ENCODE measurements around the gene TSGA10IP. TPM values are rescaled to one million over a fixed set of nuclear protein-coding genes. Genes with fewer than 3 reads are reported as not detected.
A peak's percentile ranks its signal among the peaks of the same experiment; 100 is the strongest.

TSGA10IP gene
- total RNA-seq = under 1 TPM in 1 of 5 experiments, not detected in 4; 0.64 TPM
- not detected for polyA plus RNA-seq
- not detected for total RNA-seq

DNA sequence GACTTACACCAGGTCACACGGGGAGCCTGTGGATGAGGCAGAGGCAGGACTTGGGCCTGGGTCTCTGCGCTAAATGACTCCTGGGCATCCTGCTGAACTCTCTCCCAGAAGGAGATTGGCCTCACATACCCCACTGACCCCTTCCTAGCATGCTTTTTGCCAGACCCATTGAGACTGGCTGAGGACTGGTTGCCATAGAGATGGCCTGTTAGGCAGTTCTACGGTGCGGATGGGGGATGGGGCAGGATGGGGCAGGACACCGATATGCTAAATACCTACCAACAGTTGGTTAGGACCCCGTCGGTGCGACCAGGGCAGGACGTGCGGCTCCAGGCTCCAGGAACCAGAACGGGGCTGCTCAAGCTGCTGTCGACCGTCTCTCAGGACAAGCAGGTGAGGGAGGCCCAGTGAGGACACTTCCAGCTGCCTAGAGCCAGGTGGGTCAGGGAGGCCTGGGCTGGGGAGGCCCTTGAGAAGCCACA lies at the start of gene TSGA10IP:
TSGA10IP (plus strand) TSS at position 51 of the 482 bp plus-strand sequence; CDS start at position 247, 196 bp downstream.
- CTCF ChIA-PET = interaction anchor here (0.5 kb wide), 1 partner anchor 36 kb away, joined by 4 read pairs; no protein-coding TSS in a partner anchor

DNA sequence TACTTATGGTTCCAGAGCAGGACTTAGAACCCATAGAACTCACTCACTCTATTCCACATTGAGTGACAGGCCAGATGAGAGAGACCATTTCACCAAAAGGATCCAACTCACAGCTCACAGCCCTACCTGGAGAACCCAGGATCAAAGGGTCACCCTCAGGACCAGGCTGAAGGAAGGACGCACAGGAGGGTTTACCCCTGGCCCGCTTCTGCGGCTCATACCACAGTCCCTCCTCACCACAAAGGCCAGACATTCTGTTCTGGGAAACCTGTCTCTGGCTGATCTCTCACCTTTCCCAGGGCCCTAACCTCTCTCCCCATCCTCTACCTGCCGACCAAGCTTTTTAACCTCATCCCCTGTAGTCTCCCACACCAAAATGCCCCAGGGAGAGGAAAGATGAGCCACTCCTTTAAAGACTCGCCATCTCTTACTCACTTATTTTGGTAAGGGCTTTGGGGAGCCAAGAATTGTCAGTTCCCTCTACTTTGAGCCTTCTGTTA lies 49.7 kb upstream of the TSGA10IP start:
- Histone ChIP-seq H3K27ac (ENCODE audit: low read depth, low read length) (no peak overlapping the region), H3K27me3 (ENCODE audit: control insufficient read depth in 2 of 2, insufficient read depth in 2 of 2, low read length in 2 of 2) (peaks cover 0 to 6% of the 10 kb centered on the region in 2 donors), H3K9me3 (ENCODE audit: control insufficient read depth in 2 of 3, low read length in 3 of 3) (no peaks in the 10 kb centered on the region), H3K36me3 (ENCODE audit: control insufficient read depth in 2 of 3, insufficient read depth in 3 of 3, low read length in 3 of 3) (no peaks in the 10 kb centered on the region), H3K4me1 (ENCODE audit: control insufficient read depth in 2 of 2, insufficient read depth in 2 of 2, low read length in 2 of 2) (peaks cover 39 to 43% of the 10 kb centered on the region in 2 donors), H3K4me3 (ENCODE audit: low read length) (no peak overlapping the region)
- no peak for DNase-seq
- ChIA-PET CTCF (interaction anchor here (0.6 to 5.0 kb wide), 2 partner anchors 10 to 376 kb away, joined by 4 to 36 read pairs; no protein-coding TSS in a partner anchor), POLR2A (interaction anchor here (0.7 to 5.0 kb wide), 5 partner anchors 12 to 66 kb away, joined by 3 to 21 read pairs (median 3); partner anchors contain the start of gene SART1)
- no peaks in the 10 kb centered on the region for H3K9me3 Mint-ChIP-seq
- H3K4me3 Mint-ChIP-seq = peak overlapping the region in 5 of 10 donors; percentile 3 to 39 (median 19)
- H3K27me3 Mint-ChIP-seq = peaks cover 0 to 3% (median 0%) of the 10 kb centered on the region in 5 donors
- intact Hi-C loops (cut with micrococcal nuclease) = no loop called here
- H3K27ac Mint-ChIP-seq = peak overlapping the region; percentile 6 to 77 (median 47)
- no peak for ATAC-seq
- no peaks in the 10 kb centered on the region for H3K36me3 Mint-ChIP-seq
- H3K4me1 Mint-ChIP-seq = peaks cover 17 to 58% (median 34%) of the 10 kb centered on the region in 7 donors

More for the DNA sequence above, at the start of gene TSGA10IP:
- Histone ChIP-seq H3K4me1 (ENCODE audit: control insufficient read depth in 2 of 2, insufficient read depth in 2 of 2, low read length in 2 of 2) (no peaks in the 10 kb centered on the region), H3K9me3 (ENCODE audit: control insufficient read depth in 2 of 3, low read length in 3 of 3) (no peaks in the 10 kb centered on the region), H3K4me3 (ENCODE audit: low read length) (no peak within 1 kb of the TSS), H3K36me3 (ENCODE audit: control insufficient read depth in 2 of 3, insufficient read depth in 3 of 3, low read length in 3 of 3) (no peaks in the 10 kb centered on the region), H3K27me3 (ENCODE audit: control insufficient read depth in 2 of 2, insufficient read depth in 2 of 2, low read length in 2 of 2) (no peaks in the 10 kb centered on the region), H3K27ac (ENCODE audit: low read depth, low read length) (no peak within 1 kb of the TSS)
- DNase-seq = no peak
- Mint-ChIP-seq H3K9me3 (peaks cover 0 to 2% (median 0%) of the 10 kb centered on the region in 11 donors), H3K4me3 (no peak within 1 kb of the TSS), H3K27ac (no peak within 1 kb of the TSS), H3K36me3 (no peaks in the 10 kb centered on the region), H3K27me3 (peaks cover 0 to 8% (median 0%) of the 10 kb centered on the region in 5 donors), H3K4me1 (peaks cover 0 to 6% (median 0%) of the 10 kb centered on the region in 7 donors)
- ATAC-seq = no peak
- intact Hi-C loops (cut with micrococcal nuclease) = no loop called here
- POLR2A ChIA-PET = interaction anchor here (0.5 to 1.0 kb wide), 2 partner anchors 10 to 18 kb away, joined by 3 to 5 read pairs; no protein-coding TSS in a partner anchor

DNA sequence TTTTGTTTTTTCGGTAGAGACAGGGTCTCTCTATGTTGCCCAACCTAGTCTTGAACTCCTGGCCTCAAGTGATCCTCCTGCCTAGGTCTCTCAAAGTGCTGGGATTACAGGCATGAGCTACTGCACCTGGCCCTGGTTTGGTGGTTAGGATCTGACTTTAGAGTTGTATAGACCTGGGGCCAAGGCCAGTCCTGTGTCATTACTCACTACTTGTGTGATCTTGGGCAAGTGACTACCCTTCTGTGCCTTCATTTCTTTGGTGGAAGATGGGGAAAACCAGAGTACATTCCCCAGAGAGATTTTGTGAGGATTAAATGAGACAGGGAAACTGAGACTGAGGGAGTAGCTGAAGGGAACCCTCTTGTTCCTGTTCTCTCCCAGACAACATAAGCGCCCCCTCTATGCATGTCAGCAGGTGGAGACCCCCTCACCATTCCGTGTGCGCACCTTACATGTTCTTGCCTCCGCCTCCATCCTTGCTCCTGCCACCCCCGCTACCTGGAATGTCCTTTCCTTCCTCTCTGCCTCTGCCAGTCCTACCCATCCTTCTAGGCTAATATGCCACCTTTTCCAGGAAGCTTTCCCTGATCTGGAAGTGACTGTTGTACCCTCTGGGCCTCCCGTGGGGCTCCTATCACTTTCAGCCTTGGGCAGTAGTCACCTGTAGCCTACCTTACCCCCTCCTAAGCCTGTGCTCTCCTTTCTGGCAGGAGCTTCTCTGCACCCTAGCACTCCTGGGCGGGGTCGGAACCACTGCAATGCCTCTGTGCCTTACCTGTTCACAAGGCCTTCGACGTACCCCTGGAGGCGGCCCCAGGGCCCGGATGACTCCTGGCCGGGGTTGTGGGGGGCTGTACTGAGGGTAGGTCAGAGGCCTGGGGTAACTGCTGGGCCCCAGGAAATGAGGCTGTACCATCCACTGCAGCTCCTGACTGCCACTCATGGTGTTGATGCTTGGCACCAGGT lies 49.0 kb upstream of the TSGA10IP start:
- intact Hi-C loops (cut with micrococcal nuclease) = no loop called here
- peak overlapping the region in 5 of 9 donors; percentile 6 to 67 (median 19) for H3K27ac Mint-ChIP-seq
- H3K9me3 ChIP-seq (ENCODE audit: control insufficient read depth in 2 of 3, low read length in 3 of 3) = no peaks in the 10 kb centered on the region

DNA sequence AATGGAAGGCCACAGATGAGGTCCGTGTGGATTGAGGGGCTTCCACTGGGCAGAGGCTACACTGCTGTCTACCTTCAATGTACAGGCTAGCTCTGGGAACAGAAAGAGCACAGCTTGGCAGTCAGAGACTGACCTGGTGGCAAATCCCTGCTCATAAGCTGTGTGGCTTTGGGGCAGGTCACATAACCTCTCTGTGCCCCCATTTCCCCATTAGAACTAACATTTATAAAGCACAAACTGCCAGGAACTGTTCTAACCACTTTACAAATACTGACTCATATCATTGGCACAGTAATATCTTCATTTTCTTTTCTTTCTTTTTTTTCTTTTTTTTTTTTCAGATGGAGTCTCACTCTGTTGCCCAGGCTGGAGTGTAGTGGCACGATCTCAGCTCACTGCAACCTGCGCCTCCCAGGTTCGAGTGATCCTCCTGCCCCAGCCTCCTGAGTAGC lies 48.2 kb upstream of the TSGA10IP start:
- peaks cover 0 to 6% of the 10 kb centered on the region in 2 donors for H3K27me3 ChIP-seq (ENCODE audit: control insufficient read depth in 2 of 2, insufficient read depth in 2 of 2, low read length in 2 of 2)
- no peak for DNase-seq
- H3K27ac ChIP-seq (ENCODE audit: low read depth, low read length) = no peak overlapping the region
- ChIA-PET CTCF (interaction anchor here (5.0 kb wide), 1 partner anchor 12 kb away, joined by 36 read pairs; no protein-coding TSS in a partner anchor), POLR2A (interaction anchor here (0.6 to 5.0 kb wide), 5 partner anchors 21 to 227 kb away, joined by 3 to 21 read pairs (median 3); partner anchors contain the start of gene CFL1)
- Mint-ChIP-seq H3K27me3 (peaks cover 0 to 4% (median 0%) of the 10 kb centered on the region in 5 donors), H3K4me1 (peaks cover 15 to 62% (median 35%) of the 10 kb centered on the region in 7 donors), H3K27ac (peak overlapping the region in 1 of 9 donors; percentile 29), H3K4me3 (peak overlapping the region in 1 of 10 donors; percentile 36), H3K9me3 (no peaks in the 10 kb centered on the region), H3K36me3 (no peaks in the 10 kb centered on the region)
- no peaks in the 10 kb centered on the region for H3K9me3 ChIP-seq (ENCODE audit: control insufficient read depth in 2 of 3, low read length in 3 of 3)
- intact Hi-C loops (cut with micrococcal nuclease) = no loop called here
- H3K4me1 ChIP-seq (ENCODE audit: control insufficient read depth in 2 of 2, insufficient read depth in 2 of 2, low read length in 2 of 2) = peaks cover 39 to 43% of the 10 kb centered on the region in 2 donors
- H3K36me3 ChIP-seq (ENCODE audit: control insufficient read depth in 2 of 3, insufficient read depth in 3 of 3, low read length in 3 of 3) = no peaks in the 10 kb centered on the region
- ATAC-seq = no peak
- no peak overlapping the region for H3K4me3 ChIP-seq (ENCODE audit: low read length)

More for the DNA sequence above, 49.0 kb upstream of the TSGA10IP start:
- no peak overlapping the region for H3K4me3 ChIP-seq (ENCODE audit: low read length)
- H3K9me3 Mint-ChIP-seq = no peaks in the 10 kb centered on the region
- H3K4me1 ChIP-seq (ENCODE audit: control insufficient read depth in 2 of 2, insufficient read depth in 2 of 2, low read length in 2 of 2) = peaks cover 43 to 48% of the 10 kb centered on the region in 2 donors
- H3K36me3 Mint-ChIP-seq = no peaks in the 10 kb centered on the region
- ChIA-PET POLR2A (interaction anchor here (0.6 to 5.0 kb wide), 8 partner anchors 11 to 227 kb away, joined by 3 to 21 read pairs (median 3); partner anchors contain the start of genes CFL1 and SART1), CTCF (interaction anchor here (0.6 to 5.0 kb wide), 2 partner anchors 11 to 375 kb away, joined by 4 to 36 read pairs; no protein-coding TSS in a partner anchor)
- no peaks in the 10 kb centered on the region for H3K36me3 ChIP-seq (ENCODE audit: control insufficient read depth in 2 of 3, insufficient read depth in 3 of 3, low read length in 3 of 3)
- peaks cover 0 to 3% (median 0%) of the 10 kb centered on the region in 5 donors for H3K27me3 Mint-ChIP-seq
- DNase-seq = no peak
- H3K4me3 Mint-ChIP-seq = peak overlapping the region in 2 of 10 donors; percentile 3 to 15
- H3K4me1 Mint-ChIP-seq = peaks cover 17 to 62% (median 38%) of the 10 kb centered on the region in 7 donors
- H3K27me3 ChIP-seq (ENCODE audit: control insufficient read depth in 2 of 2, insufficient read depth in 2 of 2, low read length in 2 of 2) = peaks cover 0 to 6% of the 10 kb centered on the region in 2 donors
- no peak for ATAC-seq
- no peak overlapping the region for H3K27ac ChIP-seq (ENCODE audit: low read depth, low read length)

DNA sequence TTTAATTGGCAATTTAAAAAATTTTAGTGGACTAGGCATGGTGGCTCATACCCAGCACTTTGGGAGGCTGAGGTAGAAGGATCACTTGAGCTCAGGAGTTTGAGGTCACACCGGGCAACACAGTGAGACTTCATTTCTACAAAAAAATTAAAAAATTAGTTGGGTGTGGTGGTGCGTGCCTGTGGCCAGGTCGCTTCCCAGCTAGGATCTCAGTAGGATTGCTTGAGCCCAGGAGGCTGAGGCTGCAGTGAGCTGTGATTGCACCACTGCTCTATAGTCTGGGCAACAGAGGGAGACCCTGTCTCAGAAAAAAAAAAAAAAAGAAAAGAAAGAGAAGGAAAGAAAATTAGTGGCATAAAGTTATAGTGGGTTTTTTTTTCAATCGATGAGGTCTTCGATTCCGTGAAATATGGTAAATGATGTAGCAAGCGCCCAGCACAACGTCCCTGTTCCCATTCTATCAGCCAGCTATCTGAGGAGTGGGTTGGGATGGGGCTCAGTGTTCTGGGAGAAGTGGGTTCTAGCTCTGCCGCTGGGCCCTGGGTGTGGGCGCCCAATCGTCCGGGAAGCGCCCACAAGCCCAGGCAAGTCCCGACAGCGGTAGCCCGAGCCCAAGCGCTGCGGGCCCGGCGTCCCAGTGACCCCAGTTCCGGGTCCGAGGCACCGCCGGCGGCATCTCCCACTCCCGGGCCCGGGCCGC lies 46.5 kb upstream of the TSGA10IP start:
- peaks cover 7 to 51% (median 20%) of the 10 kb centered on the region in 7 donors for H3K4me1 Mint-ChIP-seq
- peak overlapping the region; percentile 62 to 83 (median 73) for H3K4me3 Mint-ChIP-seq
- intact Hi-C loops (cut with micrococcal nuclease) = no loop called here
- H3K27me3 Mint-ChIP-seq = peaks cover 0 to 10% (median 3%) of the 10 kb centered on the region in 5 donors
- POLR2A ChIA-PET = interaction anchor here (1.4 to 6.5 kb wide), 4 partner anchors 8 to 29 kb away, joined by 3 to 108 read pairs (median 14); partner anchors contain the start of genes CCDC85B and FIBP
- no peaks in the 10 kb centered on the region for H3K36me3 Mint-ChIP-seq
- H3K27ac ChIP-seq (ENCODE audit: low read depth, low read length) = peak overlapping the region; percentile 1
- DNase-seq (no peak), ATAC-seq (no peak)
- H3K36me3 ChIP-seq (ENCODE audit: control insufficient read depth in 2 of 3, insufficient read depth in 3 of 3, low read length in 3 of 3) = no peaks in the 10 kb centered on the region
- H3K4me3 ChIP-seq (ENCODE audit: low read length) = no peak overlapping the region
- peak overlapping the region in 6 of 9 donors; percentile 24 to 75 (median 72) for H3K27ac Mint-ChIP-seq
- H3K27me3 ChIP-seq (ENCODE audit: control insufficient read depth in 2 of 2, insufficient read depth in 2 of 2, low read length in 2 of 2) = peaks cover 0 to 6% of the 10 kb centered on the region in 2 donors
- H3K9me3 ChIP-seq (ENCODE audit: control insufficient read depth in 2 of 3, low read length in 3 of 3) = no peaks in the 10 kb centered on the region
- H3K9me3 Mint-ChIP-seq = no peaks in the 10 kb centered on the region
- CTCF ChIA-PET = interaction anchor here (0.8 to 1.3 kb wide), 4 partner anchors 9 to 60 kb away, joined by 3 to 5 read pairs (median 3); partner anchors contain the start of gene CCDC85B
- H3K4me1 ChIP-seq (ENCODE audit: control insufficient read depth in 2 of 2, insufficient read depth in 2 of 2, low read length in 2 of 2) = peaks cover 23 to 26% of the 10 kb centered on the region in 2 donors

Measured in naive thymus-derived CD4-positive, alpha-beta T cell (primary cell).